Measurements from ENCODE around the gene SLC15A4.
"Not testable (repeated sequence)": the region's sequence is repeated elsewhere in the genome, so short reads cannot be mapped to it uniquely, and the experiment has no call there.

SLC15A4 gene

DNA sequence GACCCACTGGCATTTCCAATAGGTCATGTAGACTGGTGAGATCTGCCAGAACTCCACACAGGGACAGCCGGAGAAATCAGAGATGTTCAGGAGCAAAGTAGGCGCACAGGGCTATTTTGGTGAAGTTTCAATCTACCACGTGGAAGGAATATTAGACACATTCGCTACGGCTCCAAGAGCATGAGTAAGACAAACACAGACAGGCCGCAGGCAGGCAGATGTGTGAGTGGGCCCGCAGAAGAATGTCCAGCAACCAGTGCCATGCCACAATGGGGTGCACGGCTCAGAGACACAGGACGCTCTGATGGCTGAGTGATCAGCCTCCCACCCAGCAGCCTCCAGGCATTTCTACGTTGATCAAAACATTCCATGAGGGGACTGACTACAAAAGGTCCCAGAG lies 10.4 kb downstream of the SLC15A4 start:
- no peak for DNase-seq (ENCODE audit: low read depth)
- TF ChIP-seq, protein P1, sequence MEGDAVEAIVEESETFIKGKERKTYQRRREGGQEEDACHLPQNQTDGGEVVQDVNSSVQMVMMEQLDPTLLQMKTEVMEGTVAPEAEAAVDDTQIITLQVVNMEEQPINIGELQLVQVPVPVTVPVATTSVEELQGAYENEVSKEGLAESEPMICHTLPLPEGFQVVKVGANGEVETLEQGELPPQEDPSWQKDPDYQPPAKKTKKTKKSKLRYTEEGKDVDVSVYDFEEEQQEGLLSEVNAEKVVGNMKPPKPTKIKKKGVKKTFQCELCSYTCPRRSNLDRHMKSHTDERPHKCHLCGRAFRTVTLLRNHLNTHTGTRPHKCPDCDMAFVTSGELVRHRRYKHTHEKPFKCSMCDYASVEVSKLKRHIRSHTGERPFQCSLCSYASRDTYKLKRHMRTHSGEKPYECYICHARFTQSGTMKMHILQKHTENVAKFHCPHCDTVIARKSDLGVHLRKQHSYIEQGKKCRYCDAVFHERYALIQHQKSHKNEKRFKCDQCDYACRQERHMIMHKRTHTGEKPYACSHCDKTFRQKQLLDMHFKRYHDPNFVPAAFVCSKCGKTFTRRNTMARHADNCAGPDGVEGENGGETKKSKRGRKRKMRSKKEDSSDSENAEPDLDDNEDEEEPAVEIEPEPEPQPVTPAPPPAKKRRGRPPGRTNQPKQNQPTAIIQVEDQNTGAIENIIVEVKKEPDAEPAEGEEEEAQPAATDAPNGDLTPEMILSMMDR (IDR thresholded peaks at IDR 0.05; ENCODE audit: control insufficient read depth, extremely low read depth, insufficient read depth), result no peak
- H3K4me3 ChIP-seq (ENCODE audit: low read depth, low read length), result no peak overlapping the region

DNA sequence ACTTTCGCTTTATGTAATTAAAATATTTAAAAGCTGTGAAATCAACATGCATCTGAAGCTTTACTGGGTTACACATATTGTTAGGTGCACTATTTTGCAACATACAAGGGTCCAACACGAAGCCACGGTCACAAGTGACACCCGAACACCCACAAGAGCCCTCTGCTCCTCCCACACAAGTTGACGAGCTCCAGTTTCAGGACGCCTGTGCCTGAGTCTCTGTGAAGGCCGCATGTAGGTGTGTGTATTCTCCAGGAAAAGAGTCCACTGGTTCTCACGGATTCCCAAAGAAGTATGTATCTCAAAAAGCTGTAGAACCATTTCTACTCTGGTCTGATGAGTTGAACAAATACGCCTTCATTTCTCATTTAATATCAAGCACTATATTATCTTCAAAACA lies 12.0 kb downstream of the SLC15A4 start:
- no peak for DNase-seq (ENCODE audit: low read depth)
- TF ChIP-seq, protein P1 (IDR thresholded peaks at IDR 0.05; ENCODE audit: control insufficient read depth, extremely low read depth, insufficient read depth), result no peak
- H3K4me3 ChIP-seq (ENCODE audit: low read depth, low read length), result no peak overlapping the region

DNA sequence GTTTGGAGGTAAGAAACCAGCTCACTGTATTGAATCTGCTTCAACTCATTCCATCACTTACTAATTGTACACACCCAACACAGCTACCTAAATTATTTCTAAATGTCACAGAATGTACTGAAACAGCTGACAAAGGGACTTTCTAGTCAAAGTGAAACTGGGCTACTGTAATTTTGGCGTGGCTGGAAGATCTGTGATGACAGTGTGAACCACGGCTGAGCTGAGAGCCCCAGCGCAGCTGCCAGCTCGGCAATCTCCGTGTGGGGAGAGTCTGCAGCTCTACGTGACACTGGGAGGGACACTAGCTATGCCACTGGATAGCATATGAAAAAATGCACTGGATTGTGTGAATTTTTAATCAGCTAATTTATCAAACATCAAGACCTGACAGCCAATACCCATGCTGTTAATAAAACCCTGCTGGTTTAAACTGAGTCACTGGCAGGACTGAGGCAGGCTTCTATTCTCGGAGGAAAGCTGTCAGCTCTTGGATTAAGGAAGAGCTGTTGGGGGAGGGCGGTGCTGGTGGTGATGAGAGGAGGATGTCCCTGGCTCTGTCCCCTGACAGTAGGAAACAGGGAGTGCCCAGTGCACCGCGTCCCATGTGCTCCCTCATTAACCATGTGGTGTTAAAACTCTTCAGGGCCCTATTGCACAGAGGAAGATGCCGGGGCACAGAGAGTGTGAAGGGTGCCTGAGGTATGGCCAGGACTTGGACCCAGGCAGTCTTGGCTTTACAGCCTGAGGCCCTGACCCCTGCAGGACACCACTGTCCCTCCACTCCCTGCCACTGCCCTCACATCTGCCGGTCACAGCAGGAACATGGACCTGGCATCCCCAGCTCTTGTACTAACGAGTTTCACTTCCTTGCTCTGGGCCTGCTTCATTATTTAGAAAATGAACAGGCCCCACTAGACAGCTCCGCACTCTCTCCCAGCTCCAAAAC lies 13.3 kb downstream of the SLC15A4 start:
- no peak overlapping the region for H3K4me3 ChIP-seq (ENCODE audit: low read depth, low read length)
- TF ChIP-seq, protein P1 (IDR thresholded peaks at IDR 0.05; ENCODE audit: control insufficient read depth, extremely low read depth, insufficient read depth), result no peak
- DNase-seq (ENCODE audit: low read depth), result no peak

DNA sequence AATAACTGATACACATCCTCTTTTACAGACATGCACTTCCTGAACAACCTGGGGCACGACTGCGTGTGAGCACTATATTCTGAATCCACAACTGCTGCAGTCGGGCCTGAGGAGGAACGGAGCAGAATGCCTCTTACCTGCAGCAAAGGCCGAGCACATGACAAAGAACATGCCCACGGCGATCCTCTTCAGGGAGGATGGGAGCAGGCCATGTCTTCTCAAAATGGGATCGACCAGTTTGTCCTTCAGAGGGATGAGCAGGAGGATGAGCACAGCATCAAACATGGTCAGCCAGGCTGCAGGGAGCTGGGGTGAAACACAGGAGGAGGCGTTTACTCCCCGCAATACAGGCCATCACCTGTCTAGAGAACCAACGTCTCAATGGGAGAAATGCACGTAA lies 15.1 kb downstream of the SLC15A4 start:
- TF ChIP-seq, protein P1 (IDR thresholded peaks at IDR 0.05; ENCODE audit: control insufficient read depth, extremely low read depth, insufficient read depth), result no peak
- no peak overlapping the region for H3K4me3 ChIP-seq (ENCODE audit: low read depth, low read length)
- no peak for DNase-seq (ENCODE audit: low read depth)

DNA sequence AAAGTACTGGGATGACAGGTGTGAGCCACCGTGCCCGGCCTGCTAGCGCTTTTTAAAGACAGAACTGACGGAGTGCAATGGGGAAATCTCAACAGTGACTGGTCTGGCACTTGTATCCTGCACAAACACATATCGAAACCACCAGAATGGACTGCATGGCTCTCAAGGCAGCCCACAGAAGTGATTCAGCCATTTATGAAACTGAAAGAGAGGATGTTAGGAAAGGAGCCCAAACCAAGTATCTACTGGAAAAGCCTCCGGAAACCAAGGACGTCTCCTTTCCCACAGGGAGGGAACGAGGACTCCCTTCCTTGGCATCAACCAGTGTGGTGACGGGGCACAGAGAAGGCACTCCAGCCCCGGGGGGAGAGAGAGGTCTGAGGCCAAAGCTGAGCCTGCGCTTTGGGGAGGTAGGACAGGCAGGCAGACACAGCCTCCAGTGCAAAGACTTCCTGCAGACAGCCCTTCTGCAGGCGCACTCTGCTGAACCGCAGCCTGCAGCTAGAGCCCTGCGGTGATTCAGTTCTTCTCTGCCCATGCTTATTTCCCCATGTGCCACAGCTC lies 16.5 kb downstream of the SLC15A4 start:
- no peak overlapping the region for H3K4me3 ChIP-seq (ENCODE audit: low read depth, low read length)
- no peak for DNase-seq (ENCODE audit: low read depth)
- TF ChIP-seq, protein P1 (IDR thresholded peaks at IDR 0.05; ENCODE audit: control insufficient read depth, extremely low read depth, insufficient read depth), result no peak

DNA sequence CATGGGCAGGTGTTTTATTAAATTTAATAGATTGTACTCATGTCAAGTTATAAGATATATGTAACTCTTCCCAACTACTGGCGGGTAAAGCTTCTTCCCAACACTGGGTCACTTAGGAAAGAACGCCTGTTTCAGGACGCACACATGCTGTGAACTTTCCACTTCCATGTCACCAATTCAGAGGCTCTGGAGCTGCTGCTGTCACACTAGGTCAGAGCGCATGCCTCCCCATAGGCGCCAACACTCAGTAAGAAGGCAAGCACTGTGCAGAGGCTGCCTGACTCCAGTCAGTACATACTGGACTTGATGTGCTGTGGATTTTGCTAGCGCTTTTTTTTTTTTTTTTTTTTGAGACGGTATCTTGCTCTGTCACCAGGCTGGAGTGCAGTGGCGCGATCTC lies 17.2 kb downstream of the SLC15A4 start:
- TF ChIP-seq, protein P1 (IDR thresholded peaks at IDR 0.05; ENCODE audit: control insufficient read depth, extremely low read depth, insufficient read depth), result no peak
- H3K4me3 ChIP-seq (ENCODE audit: low read depth, low read length), result no peak overlapping the region
- DNase-seq (ENCODE audit: low read depth), result no peak

DNA sequence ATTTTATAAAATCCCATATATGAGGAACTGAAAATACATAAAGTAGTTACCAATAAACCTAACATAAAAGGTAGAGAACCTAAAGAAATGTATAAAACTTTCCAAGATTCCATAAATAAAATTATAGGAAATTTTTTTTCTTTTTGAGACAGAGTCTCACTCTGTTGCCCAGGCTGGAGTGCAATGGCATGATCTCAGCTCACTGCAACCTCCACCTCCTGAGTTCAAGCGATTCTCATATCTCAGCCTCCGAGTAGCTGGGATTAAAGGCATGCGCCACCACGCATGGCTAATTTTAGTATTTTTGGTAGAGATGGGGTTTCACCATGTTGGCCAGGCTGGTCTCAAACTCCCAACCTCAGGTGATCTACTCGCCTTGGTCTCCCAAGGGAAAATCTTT lies 18.4 kb downstream of the SLC15A4 start:
- not testable (repeated sequence) for DNase-seq (ENCODE audit: low read depth)

More for the DNA sequence above, 18.4 kb downstream of the SLC15A4 start:
- not testable (repeated sequence) for H3K4me3 ChIP-seq (ENCODE audit: low read depth, low read length)

Measured in LNCaP clone FGC (cell line).